CD14-positive monocyte (primary cell): Measurements from ENCODE around the gene TNPO1. TPM values are rescaled to one million over a fixed set of nuclear protein-coding genes. Genes with fewer than 3 reads are reported as not detected.
"Not testable (repeated sequence)": the region's sequence is repeated elsewhere in the genome, so short reads cannot be mapped to it uniquely, and the experiment has no call there.

Experiments used
- DNase-seq, 3 donors: peaks; one replicate each; pipeline ENCODE4 v3.0.0-alpha.2; 2011 to 2022
- H2AFZ ChIP-seq: 2 replicates; pipeline ENCODE4 v1.6.0; 2012; ENCODE audit warnings: mild to moderate bottlenecking, low read depth, low read length, inconsistent platforms; ENCODE audit not compliant: insufficient read depth, poor library complexity, severe bottlenecking
- H3K27ac ChIP-seq, 2 donors: 1 replicate in 1 of 2; 2 replicates in 1 of 2; pipeline ENCODE4 v1.5.1; 2012 to 2013; ENCODE audit warnings: low read length in 2 of 2, control low read depth in 1 of 2, inconsistent platforms in 1 of 2, low read depth in 1 of 2, mild to moderate bottlenecking in 1 of 2
- H3K27me3 ChIP-seq, 2 donors: one replicate each; pipeline versions ENCODE4 v1.6.0 to v1.6.1; 2011 to 2013; ENCODE audit warnings: low read length in 2 of 2; ENCODE audit not compliant: control insufficient read depth in 2 of 2, insufficient read depth in 2 of 2
- H3K36me3 ChIP-seq, 2 donors: replicated peaks in 1 of 2; 1 replicate in 1 of 2; 2 replicates in 1 of 2; pipeline versions ENCODE4 v1.5.1 to v1.6.1; 2012 to 2013; ENCODE audit warnings: low read length in 2 of 2, control low read depth in 1 of 2, inconsistent platforms in 1 of 2, mild to moderate bottlenecking in 1 of 2; ENCODE audit not compliant: insufficient read depth in 2 of 2, control insufficient read depth in 1 of 2
- H3K4me1 ChIP-seq, 2 donors: 1 replicate in 1 of 2; 2 replicates in 1 of 2; pipeline versions ENCODE4 v1.5.1 to v1.6.1; 2012 to 2013; ENCODE audit warnings: low read length in 2 of 2, control low read depth in 1 of 2, inconsistent platforms in 1 of 2, mild to moderate bottlenecking in 1 of 2, moderate library complexity in 1 of 2; ENCODE audit not compliant: insufficient read depth in 2 of 2, control insufficient read depth in 1 of 2
- H3K4me2 ChIP-seq: replicated peaks from 2 replicates; pipeline ENCODE3; 2012; ENCODE audit warnings: low read length, moderate library complexity, mild to moderate bottlenecking; ENCODE audit not compliant: poor library complexity, severe bottlenecking; ENCODE audit errors: extremely low read depth
- H3K4me3 ChIP-seq, 3 experiments: fragments of 200-600 bp in 1 of 3; sonication (generic) in 1 of 3; replicated peaks in 1 of 3; 1 replicate in 2 of 3; 2 replicates in 1 of 3; pipeline ENCODE4 v1.5.1; 2011 to 2013; ENCODE audit warnings: low read length in 3 of 3, mild to moderate bottlenecking in 3 of 3, control low read depth in 2 of 3, low read depth in 2 of 3, inconsistent platforms in 1 of 3, moderate library complexity in 1 of 3
- H3K79me2 ChIP-seq: 2 replicates; pipeline ENCODE4 v1.6.0; 2012; ENCODE audit warnings: mild to moderate bottlenecking, control low read depth, inconsistent platforms, low read length, moderate library complexity; ENCODE audit not compliant: insufficient read depth
- H3K9ac ChIP-seq: 2 replicates; pipeline ENCODE4 v1.6.0; 2017; ENCODE audit warnings: low read length, mild to moderate bottlenecking; ENCODE audit not compliant: insufficient read depth, poor library complexity, severe bottlenecking
- H3K9me3 ChIP-seq, 2 donors: replicated peaks in 1 of 2; 1 replicate in 1 of 2; 2 replicates in 1 of 2; pipeline versions ENCODE4 v1.5.1 to v1.6.1; 2012 to 2013; ENCODE audit warnings: low read length in 2 of 2, control low read depth in 1 of 2; ENCODE audit not compliant: control insufficient read depth in 1 of 2, insufficient read depth in 1 of 2
- H4K20me1 ChIP-seq: 2 replicates; pipeline ENCODE4 v1.6.0; 2012; ENCODE audit warnings: mild to moderate bottlenecking, low read length, control low read depth, moderate library complexity; ENCODE audit not compliant: insufficient read depth
- H3K27ac Mint-ChIP-seq, 7 donors: one replicate each; pipeline ENCODE4 v1.8.0; 2020; ENCODE audit warnings: mild to moderate bottlenecking in 7 of 7, mixed read lengths in 7 of 7, moderate library complexity in 6 of 7, inconsistent platforms in 2 of 7
- H3K27me3 Mint-ChIP-seq, 3 donors: one replicate each; pipeline ENCODE4 v1.8.0; 2021 to 2022; ENCODE audit warnings: low read depth in 3 of 3, mild to moderate bottlenecking in 3 of 3, mixed read lengths in 3 of 3, moderate library complexity in 3 of 3, inconsistent platforms in 1 of 3
- H3K36me3 Mint-ChIP-seq, 2 donors: one replicate each; pipeline ENCODE4 v1.8.0; 2020; ENCODE audit warnings: mixed read lengths in 2 of 2, inconsistent platforms in 1 of 2, mild to moderate bottlenecking in 1 of 2
- H3K4me1 Mint-ChIP-seq: one replicate; pipeline ENCODE4 v1.8.0; 2020; ENCODE audit warnings: mild to moderate bottlenecking, mixed read lengths
- H3K4me3 Mint-ChIP-seq, 2 donors: one replicate each; pipeline ENCODE4 v1.8.0; 2020; ENCODE audit warnings: mild to moderate bottlenecking in 2 of 2, mixed read lengths in 2 of 2, moderate library complexity in 1 of 2
- H3K9me3 Mint-ChIP-seq, 7 donors: one replicate each; pipeline ENCODE4 v1.8.0; 2020 to 2022; ENCODE audit warnings: mixed read lengths in 7 of 7, mild to moderate bottlenecking in 6 of 7, moderate library complexity in 6 of 7, inconsistent platforms in 2 of 7
- CTCF ChIP-seq: fragments of 200-600 bp; IDR thresholded peaks from one replicate; pipeline ENCODE4 v1.8.0; 2022; ENCODE audit warnings: antibody characterized with exemption, mild to moderate bottlenecking
- WGBS: methylation state at CpG from one replicate; pipeline ENCODE4 v1.1.5; 2013; ENCODE audit warnings: missing lambda C conversion rate; ENCODE audit not compliant: insufficient coverage; 5-methylcytosine and 5-hydroxymethylcytosine counted together
- intact Hi-C, 2 donors: fragments of 100-400 bp; cut with micrococcal nuclease; formaldehyde crosslinking; loops; one replicate each; pipeline versions ENCODE4 v1.15.0 to v1.15.1; 2023
- polyA plus RNA-seq, 3 donors: library from polyadenylated mRNA; depleted of rRNA in 1 of 3; unstranded in 2 of 3; stranded (reverse) in 1 of 3; fragments of 300-500 nt in 2 of 3; fragments of >200 nt in 1 of 3; fragmentation: Illumina TruSeq in 2 of 3; gene quantifications; 1 replicate in 2 of 3; 2 replicates in 1 of 3; pipeline ENCODE4 v1.2.3, GENCODE V29; 2012 to 2021

TNPO1 gene
- polyA plus RNA-seq, 3 donors, result 9.3 to 28.1 (median 26.3) TPM

GRCh38 chr5:72796001-72796400 is 20.5 kb upstream of the TNPO1 start:
- Histone ChIP-seq H3K9me3 (no peaks in the 10 kb centered on the region), H2AFZ (no peak overlapping the region), H3K4me1 (no peaks in the 10 kb centered on the region), H3K27me3 (peaks cover 0 to 2% of the 10 kb centered on the region in 2 donors), H3K9ac (no peak overlapping the region), H3K4me3 (no peak overlapping the region), H3K79me2 (no peaks in the 10 kb centered on the region), H3K36me3 (no peaks in the 10 kb centered on the region), H3K4me2 (no peak overlapping the region), H4K20me1 (no peaks in the 10 kb centered on the region), H3K27ac (no peak overlapping the region)
- Mint-ChIP-seq H3K9me3 (peaks cover 0 to 2% (median 0%) of the 10 kb centered on the region in 7 donors), H3K4me1 (no peaks in the 10 kb centered on the region), H3K36me3 (no peaks in the 10 kb centered on the region), H3K27ac (no peak overlapping the region), H3K27me3 (peaks cover 6 to 14% (median 13%) of the 10 kb centered on the region in 3 donors), H3K4me3 (no peak overlapping the region)
- no peak for DNase-seq
- intact Hi-C loops, result no loop called here
- no CpG with 5 or more reads among the region's 3 CpGs for WGBS
- no peak for TF ChIP-seq CTCF

DNA sequence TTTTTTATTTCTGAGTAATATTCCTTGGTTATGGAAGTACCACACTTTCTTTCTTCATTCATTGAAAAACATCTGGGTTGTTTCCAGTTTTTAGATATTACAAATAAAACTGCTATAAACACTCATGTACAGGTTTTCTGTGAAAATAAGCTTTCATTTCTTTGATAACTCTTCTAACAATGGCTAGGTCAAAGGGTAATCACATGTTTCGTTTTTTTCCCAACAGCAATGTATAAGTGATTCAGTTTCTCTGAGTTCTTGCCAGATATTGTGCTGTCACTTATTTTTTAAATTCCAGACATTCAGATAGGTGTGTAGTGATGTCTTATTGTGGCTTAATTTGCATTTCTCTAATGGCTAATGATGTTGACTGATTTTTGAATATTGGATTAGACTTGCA is 16.7 kb upstream of the TNPO1 start:
- no CpG with 5 or more reads among the region's 1 CpG for WGBS
- no peak overlapping the region for H3K27ac ChIP-seq
- intact Hi-C loops, result no loop called here

GRCh38 chr5:72808637-72809036 is 7.8 kb upstream of the TNPO1 start:
- H2AFZ ChIP-seq, H3K9ac ChIP-seq, H3K9me3 ChIP-seq, H3K79me2 ChIP-seq, H4K20me1 ChIP-seq, H3K4me1 ChIP-seq, H3K4me3 ChIP-seq, H3K27me3 ChIP-seq, H3K36me3 ChIP-seq, H3K27ac ChIP-seq, H3K36me3 Mint-ChIP-seq, H3K4me1 Mint-ChIP-seq, H3K4me3 Mint-ChIP-seq, DNase-seq, H3K4me2 ChIP-seq, intact Hi-C loops, H3K27ac Mint-ChIP-seq: not testable (repeated sequence)
- WGBS, result no CpG with 5 or more reads among the region's 4 CpGs
- H3K9me3 Mint-ChIP-seq, result peaks cover 0 to 15% (median 6%) of the 10 kb centered on the region in 7 donors
- peaks cover 2 to 13% (median 3%) of the 10 kb centered on the region in 3 donors for H3K27me3 Mint-ChIP-seq

More for the DNA sequence above, 16.7 kb upstream of the TNPO1 start:
- H3K4me3 ChIP-seq, result no peak overlapping the region
- H3K27me3 ChIP-seq, result no peaks in the 10 kb centered on the region
- no peaks in the 10 kb centered on the region for H3K36me3 ChIP-seq
- Mint-ChIP-seq H3K27ac (no peak overlapping the region), H3K36me3 (no peaks in the 10 kb centered on the region), H3K4me1 (no peaks in the 10 kb centered on the region), H3K4me3 (no peak overlapping the region), H3K27me3 (peaks cover 3 to 11% (median 7%) of the 10 kb centered on the region in 3 donors), H3K9me3 (peaks cover 0 to 5% (median 0%) of the 10 kb centered on the region in 7 donors)
- TF ChIP-seq CTCF, result no peak
- no peaks in the 10 kb centered on the region for H3K9me3 ChIP-seq
- no peak overlapping the region for H2AFZ ChIP-seq
- no peak overlapping the region for H3K4me2 ChIP-seq
- H3K4me1 ChIP-seq, result no peaks in the 10 kb centered on the region
- no peak for DNase-seq
- H3K79me2 ChIP-seq, result no peaks in the 10 kb centered on the region
- H3K9ac ChIP-seq, result no peak overlapping the region
- H4K20me1 ChIP-seq, result no peaks in the 10 kb centered on the region
